NB4 (cell line): ENCODE data around the gene CAMKMT.

Experiments used
- DNase-seq: peaks from one replicate; pipeline ENCODE4 v3.0.0; 2010; ENCODE audit warnings: low read depth
- H3K4me3 ChIP-seq: one replicate; pipeline ENCODE4 v1.5.1; 2011; ENCODE audit warnings: mild to moderate bottlenecking, low read depth, low read length, moderate library complexity
- MYC ChIP-seq: IDR thresholded peaks from 2 replicates; pipeline ENCODE4 v1.6.1; 2011; ENCODE audit warnings: low read depth, low read length
- POLR2A ChIP-seq: IDR thresholded peaks from 2 replicates; pipeline ENCODE4 v1.6.1; 2011; ENCODE audit warnings: mild to moderate bottlenecking; ENCODE audit not compliant: insufficient read length; ENCODE audit errors: extremely low read depth
- TF ChIP-seq, protein P1 (sequence below): IDR thresholded peaks from 2 replicates; pipeline ENCODE4 v1.6.1; 2011; ENCODE audit warnings: low read depth, low read length
- TF ChIP-seq, protein P2 (sequence below): IDR thresholded peaks from one replicate; pipeline ENCODE4 v1.5.1; 2012; ENCODE audit warnings: low read depth, low read length

Gene CAMKMT

DNA sequence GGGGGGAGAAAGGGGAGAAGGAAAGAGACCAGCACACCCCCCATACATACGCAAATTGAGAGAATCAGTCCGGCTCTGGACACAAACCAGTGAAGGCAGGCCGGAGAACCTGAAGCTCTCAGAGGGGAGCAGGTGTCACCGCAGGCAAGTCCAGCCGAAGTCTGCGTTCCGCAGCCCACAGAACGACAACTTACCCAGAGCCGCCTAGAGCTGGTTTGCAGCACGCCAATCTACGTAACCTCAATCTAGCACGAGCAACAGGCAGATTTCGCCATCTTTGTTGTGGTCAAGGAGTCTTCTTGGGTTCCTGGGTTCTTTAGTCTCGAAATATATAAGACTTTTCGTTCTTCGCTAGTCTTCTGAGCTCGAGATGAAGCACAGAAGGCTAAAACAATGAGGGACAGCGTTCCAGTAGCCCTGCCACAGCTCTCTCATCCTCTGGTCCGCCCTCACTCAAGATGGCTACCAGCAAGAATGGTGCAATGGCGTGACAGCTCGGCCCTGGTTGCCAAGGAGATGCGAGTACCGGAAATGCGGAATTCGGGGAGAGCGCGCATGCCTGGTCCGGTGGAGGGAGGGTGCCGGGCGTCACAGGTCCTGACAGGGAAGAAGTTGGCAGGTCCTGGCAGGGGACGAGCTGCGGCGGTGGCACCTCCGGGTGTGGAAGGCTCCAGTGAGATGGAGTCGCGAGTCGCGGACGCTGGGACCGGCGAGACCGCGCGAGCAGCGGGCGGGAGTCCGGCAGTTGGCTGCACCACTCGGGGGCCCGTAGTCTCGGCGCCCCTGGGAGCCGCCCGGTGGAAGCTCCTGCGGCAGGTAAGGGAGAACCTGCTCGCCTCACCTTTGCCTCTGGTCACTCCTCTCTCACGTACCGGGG is at the start of gene CAMKMT, which contains the start of gene PREPL:
Gene CAMKMT, plus strand, starts transcription at position 618 of the 877 bp plus-strand sequence.
Gene PREPL, minus strand, starts transcription at position 165 of the 877 bp plus-strand sequence. CDS start 15,152 bp downstream, outside the sequence.
- H3K4me3 ChIP-seq = peak within 1 kb of the TSS; percentile 93
- TF ChIP-seq POLR2A (peak; percentile 89), MYC (peak; percentile 98)
- TF ChIP-seq, protein P1, sequence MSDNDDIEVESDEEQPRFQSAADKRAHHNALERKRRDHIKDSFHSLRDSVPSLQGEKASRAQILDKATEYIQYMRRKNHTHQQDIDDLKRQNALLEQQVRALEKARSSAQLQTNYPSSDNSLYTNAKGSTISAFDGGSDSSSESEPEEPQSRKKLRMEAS = peak; percentile 92
- TF ChIP-seq, protein P2, sequence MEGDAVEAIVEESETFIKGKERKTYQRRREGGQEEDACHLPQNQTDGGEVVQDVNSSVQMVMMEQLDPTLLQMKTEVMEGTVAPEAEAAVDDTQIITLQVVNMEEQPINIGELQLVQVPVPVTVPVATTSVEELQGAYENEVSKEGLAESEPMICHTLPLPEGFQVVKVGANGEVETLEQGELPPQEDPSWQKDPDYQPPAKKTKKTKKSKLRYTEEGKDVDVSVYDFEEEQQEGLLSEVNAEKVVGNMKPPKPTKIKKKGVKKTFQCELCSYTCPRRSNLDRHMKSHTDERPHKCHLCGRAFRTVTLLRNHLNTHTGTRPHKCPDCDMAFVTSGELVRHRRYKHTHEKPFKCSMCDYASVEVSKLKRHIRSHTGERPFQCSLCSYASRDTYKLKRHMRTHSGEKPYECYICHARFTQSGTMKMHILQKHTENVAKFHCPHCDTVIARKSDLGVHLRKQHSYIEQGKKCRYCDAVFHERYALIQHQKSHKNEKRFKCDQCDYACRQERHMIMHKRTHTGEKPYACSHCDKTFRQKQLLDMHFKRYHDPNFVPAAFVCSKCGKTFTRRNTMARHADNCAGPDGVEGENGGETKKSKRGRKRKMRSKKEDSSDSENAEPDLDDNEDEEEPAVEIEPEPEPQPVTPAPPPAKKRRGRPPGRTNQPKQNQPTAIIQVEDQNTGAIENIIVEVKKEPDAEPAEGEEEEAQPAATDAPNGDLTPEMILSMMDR = no peak
- peak; percentile 99 for DNase-seq

DNA sequence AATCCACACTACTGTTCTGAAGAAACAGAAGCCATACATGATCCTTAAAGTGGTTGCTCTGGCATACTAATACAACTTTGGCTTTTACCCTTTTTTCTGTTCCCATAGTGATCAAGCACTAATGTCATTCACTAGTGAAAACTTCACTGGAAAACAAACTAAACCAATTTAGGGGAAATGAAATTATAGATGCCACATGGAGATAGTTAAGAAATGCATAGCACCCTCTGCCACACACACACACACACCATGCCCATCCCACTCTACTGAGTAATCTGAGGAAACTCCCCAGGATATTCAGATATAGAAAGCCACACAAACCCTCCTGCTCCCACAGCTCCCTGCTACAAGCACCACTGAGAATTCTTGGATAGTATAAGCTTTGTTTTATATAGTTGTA is 47.4 kb upstream of the CAMKMT start:
- TF ChIP-seq, protein P2 = no peak
- TF ChIP-seq, protein P1 = no peak
- TF ChIP-seq MYC = no peak
- no peak for TF ChIP-seq POLR2A
- no peak for DNase-seq
- no peak overlapping the region for H3K4me3 ChIP-seq

DNA sequence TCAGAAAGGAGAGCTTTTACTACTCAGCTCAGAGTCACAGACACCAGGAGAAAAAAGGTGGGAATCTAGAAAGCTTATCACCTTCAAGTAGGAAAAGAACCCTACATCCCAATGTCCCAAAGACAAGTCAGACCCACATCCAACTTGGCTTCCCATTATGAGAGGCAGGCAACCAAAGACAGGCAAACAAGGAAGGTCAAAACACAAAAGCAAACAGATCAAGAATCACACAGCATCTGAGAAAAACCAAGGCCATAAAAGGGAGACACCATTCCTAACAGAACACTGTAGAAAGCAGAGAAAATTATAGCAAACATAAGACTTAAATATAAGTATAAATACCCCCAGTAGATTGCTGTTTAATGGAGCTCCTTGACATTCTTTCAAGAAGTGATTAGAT is 45.8 kb upstream of the CAMKMT start:
- no peak overlapping the region for H3K4me3 ChIP-seq
- TF ChIP-seq, protein P2 = no peak
- TF ChIP-seq, protein P1 = no peak
- no peak for TF ChIP-seq POLR2A
- no peak for TF ChIP-seq MYC
- no peak for DNase-seq

DNA sequence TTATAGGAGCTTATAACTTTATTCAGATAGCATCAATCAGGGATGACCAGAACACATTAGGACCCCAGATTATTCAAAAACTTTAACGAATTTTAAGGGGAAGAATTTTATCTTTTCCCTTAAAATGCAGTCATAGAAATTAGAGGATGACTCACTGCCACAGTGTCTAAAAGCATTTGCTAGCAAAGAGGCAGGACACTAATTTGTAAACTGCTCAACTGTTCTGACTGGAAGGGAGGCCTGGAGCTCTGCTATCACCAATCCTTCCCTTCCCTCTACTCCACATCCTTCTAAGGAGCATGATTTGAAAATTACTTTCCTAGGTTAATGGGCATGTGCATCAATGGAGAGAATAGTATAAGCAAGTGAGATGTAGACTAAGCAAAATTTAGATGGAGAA is 40.9 kb upstream of the CAMKMT start:
- no peak for DNase-seq
- H3K4me3 ChIP-seq = no peak overlapping the region
- no peak for TF ChIP-seq POLR2A
- no peak for TF ChIP-seq MYC
- TF ChIP-seq, protein P2 = no peak
- TF ChIP-seq, protein P1 = no peak

DNA sequence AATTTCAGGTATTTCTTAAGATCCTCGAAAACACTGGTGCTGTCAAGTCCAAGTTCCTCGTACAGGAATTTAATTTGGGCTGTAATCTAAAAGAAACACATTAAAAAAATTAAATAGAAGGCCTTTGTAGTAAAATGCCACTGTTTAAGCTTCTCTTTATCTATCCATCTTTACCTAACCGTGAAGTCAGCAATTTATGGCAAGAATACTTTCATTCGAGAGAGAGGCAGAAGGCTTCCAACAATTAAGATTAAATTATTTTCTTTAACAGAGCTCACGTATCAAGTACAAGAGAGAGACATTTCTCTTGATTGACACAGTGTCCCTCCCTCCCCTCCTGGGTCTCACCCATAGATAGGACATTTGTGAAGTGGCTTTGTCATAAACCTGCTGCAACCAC is 40.4 kb upstream of the CAMKMT start:
- TF ChIP-seq, protein P1 = no peak
- no peak for TF ChIP-seq POLR2A
- TF ChIP-seq MYC = no peak
- TF ChIP-seq, protein P2 = no peak
- H3K4me3 ChIP-seq = no peak overlapping the region
- no peak for DNase-seq
